HUES6 (cell line): ENCODE measurements around the gene RPA1.

Experiments used
- H3K27ac ChIP-seq: 2 replicates; pipeline ENCODE4 v1.7.0; 2013; ENCODE audit warnings: low read depth, mild to moderate bottlenecking, low read length, inconsistent platforms
- H3K27me3 ChIP-seq: 2 replicates; pipeline ENCODE4 v1.6.1; 2013; ENCODE audit warnings: low read length; ENCODE audit not compliant: control insufficient read depth, insufficient read depth
- H3K36me3 ChIP-seq: 2 replicates; pipeline ENCODE4 v1.6.1; 2013; ENCODE audit warnings: low read length; ENCODE audit not compliant: control insufficient read depth, insufficient read depth
- H3K4me1 ChIP-seq: 2 replicates; pipeline ENCODE4 v1.6.1; 2013; ENCODE audit warnings: low read length; ENCODE audit not compliant: control insufficient read depth, insufficient read depth
- H3K4me3 ChIP-seq: 2 replicates; pipeline ENCODE4 v1.5.1; 2013; ENCODE audit warnings: low read depth, low read length
- H3K9ac ChIP-seq: one replicate; pipeline ENCODE4 v1.6.1; 2013; ENCODE audit warnings: mild to moderate bottlenecking, low read length
- H3K9me3 ChIP-seq: 2 replicates; pipeline ENCODE4 v1.6.1; 2013; ENCODE audit warnings: low read depth, low read length; ENCODE audit not compliant: control insufficient read depth, insufficient read depth

The RPA1 gene

DNA sequence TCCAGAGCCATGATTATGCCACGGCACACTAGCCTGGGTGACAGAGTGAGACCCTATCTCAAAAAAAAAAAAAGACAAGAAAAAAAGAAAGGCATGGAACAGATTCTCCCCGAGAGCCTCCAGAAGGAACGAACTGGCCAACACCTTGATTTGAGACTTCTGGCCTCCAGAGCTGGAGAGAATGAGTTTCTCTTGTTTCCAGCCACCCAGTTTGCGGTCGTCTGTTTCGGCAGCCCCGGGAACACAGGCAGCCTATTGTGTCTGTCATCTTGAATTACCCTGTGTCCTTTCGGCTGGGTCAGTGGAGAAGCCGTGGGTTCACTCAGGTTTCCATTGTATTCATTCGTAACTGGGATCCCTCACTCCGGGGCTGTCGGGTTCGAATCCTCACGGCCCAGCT lies 83.9 kb downstream of the RPA1 start:
- H3K4me3 ChIP-seq = no peak overlapping the region
- H3K27me3 ChIP-seq = peaks cover 75% of the 10 kb centered on the region
- no peak overlapping the region for H3K9ac ChIP-seq
- no peak overlapping the region for H3K27ac ChIP-seq
- no peaks in the 10 kb centered on the region for H3K9me3 ChIP-seq
- no peaks in the 10 kb centered on the region for H3K36me3 ChIP-seq
- peaks cover 3% of the 10 kb centered on the region; the same call in 1 of the 2 replicates for H3K4me1 ChIP-seq

DNA sequence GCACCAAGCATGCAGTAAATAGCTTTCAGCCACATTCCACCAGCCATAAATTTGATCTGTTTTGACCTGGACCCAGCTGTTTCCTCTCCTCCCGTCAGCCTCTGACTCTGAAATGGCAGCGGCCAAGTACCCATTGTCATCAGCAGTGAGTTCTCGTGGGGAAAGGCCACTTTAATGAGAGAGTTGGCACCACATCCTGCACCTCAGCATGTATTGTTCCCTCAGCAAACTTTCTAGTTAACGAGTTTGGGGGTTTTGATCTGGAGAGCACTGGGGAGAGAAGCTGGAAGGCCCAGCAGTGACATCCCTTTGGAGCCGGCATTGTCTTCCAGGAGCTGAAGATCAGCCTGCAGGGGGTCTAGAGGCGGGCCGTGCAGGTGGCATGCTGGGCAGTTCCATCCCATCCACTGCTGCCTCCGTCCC lies 84.9 kb downstream of the RPA1 start:
- Histone ChIP-seq H3K27ac (no peak overlapping the region), H3K4me1 (peaks cover 3% of the 10 kb centered on the region; the same call in 1 of the 2 replicates), H3K9ac (no peak overlapping the region), H3K36me3 (no peaks in the 10 kb centered on the region), H3K4me3 (no peak overlapping the region), H3K27me3 (peaks cover 65% of the 10 kb centered on the region), H3K9me3 (no peaks in the 10 kb centered on the region)

- H3K9me3 ChIP-seq = no peaks in the 10 kb centered on the region
- no peaks in the 10 kb centered on the region for H3K36me3 ChIP-seq
- H3K27ac ChIP-seq = no peak overlapping the region
- H3K27me3 ChIP-seq = peaks cover 53% of the 10 kb centered on the region
- no peak overlapping the region for H3K9ac ChIP-seq
- no peak overlapping the region for H3K4me3 ChIP-seq
- peaks cover 3% of the 10 kb centered on the region; the same call in 1 of the 2 replicates for H3K4me1 ChIP-seq
Observed at GRCh38 chr17:1915889-1916288, 86.1 kb downstream of the RPA1 start.

- Histone ChIP-seq H3K36me3 (no peaks in the 10 kb centered on the region), H3K9me3 (no peaks in the 10 kb centered on the region), H3K4me1 (peaks cover 3% of the 10 kb centered on the region; the same call in 1 of the 2 replicates), H3K27ac (no peak overlapping the region), H3K9ac (no peak overlapping the region), H3K4me3 (no peak overlapping the region), H3K27me3 (peaks cover 49% of the 10 kb centered on the region)
Observed at GRCh38 chr17:1916316-1916715, 86.5 kb downstream of the RPA1 start.

- H3K9me3 ChIP-seq = no peaks in the 10 kb centered on the region
- H3K27ac ChIP-seq = no peak overlapping the region
- H3K4me1 ChIP-seq = peaks cover 3% of the 10 kb centered on the region; the same call in 1 of the 2 replicates
- no peak overlapping the region for H3K4me3 ChIP-seq
- H3K36me3 ChIP-seq = no peaks in the 10 kb centered on the region
- no peak overlapping the region for H3K9ac ChIP-seq
- peaks cover 41% of the 10 kb centered on the region for H3K27me3 ChIP-seq
Observed at GRCh38 chr17:1916963-1917715, 87.3 kb downstream of the RPA1 start.

- Histone ChIP-seq H3K4me3 (no peak overlapping the region), H3K27me3 (peaks cover 29% of the 10 kb centered on the region), H3K9ac (no peak overlapping the region), H3K9me3 (no peaks in the 10 kb centered on the region), H3K4me1 (peaks cover 3% of the 10 kb centered on the region; the same call in 1 of the 2 replicates), H3K27ac (no peak overlapping the region), H3K36me3 (no peaks in the 10 kb centered on the region)
Observed at GRCh38 chr17:1918346-1919162, 88.7 kb downstream of the RPA1 start.

DNA sequence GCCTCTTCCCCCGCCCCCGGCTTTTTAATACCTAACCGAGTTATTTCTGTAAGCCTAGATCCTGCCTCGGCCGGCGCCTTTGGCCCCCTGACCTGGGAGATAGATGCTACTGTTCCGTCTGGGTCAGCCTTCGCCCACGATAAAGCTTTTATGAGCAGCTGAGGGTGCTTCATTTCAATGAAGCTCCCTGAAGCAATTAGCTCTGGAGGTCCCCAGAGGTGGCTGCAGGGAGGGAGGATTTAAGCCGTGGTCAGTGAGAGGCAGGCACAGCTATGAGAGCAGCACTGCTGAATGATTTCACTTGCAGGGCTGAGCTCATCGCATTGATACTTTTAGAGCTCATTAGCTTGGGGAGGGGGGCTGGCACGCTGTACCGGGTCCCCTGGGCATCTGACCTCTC lies 89.4 kb downstream of the RPA1 start:
- H3K4me3 ChIP-seq = no peak overlapping the region
- peaks cover 24% of the 10 kb centered on the region for H3K27me3 ChIP-seq
- H3K27ac ChIP-seq = no peak overlapping the region
- H3K9me3 ChIP-seq = no peaks in the 10 kb centered on the region
- no peaks in the 10 kb centered on the region for H3K36me3 ChIP-seq
- H3K9ac ChIP-seq = no peak overlapping the region
- peaks cover 3% of the 10 kb centered on the region; the same call in 1 of the 2 replicates for H3K4me1 ChIP-seq

DNA sequence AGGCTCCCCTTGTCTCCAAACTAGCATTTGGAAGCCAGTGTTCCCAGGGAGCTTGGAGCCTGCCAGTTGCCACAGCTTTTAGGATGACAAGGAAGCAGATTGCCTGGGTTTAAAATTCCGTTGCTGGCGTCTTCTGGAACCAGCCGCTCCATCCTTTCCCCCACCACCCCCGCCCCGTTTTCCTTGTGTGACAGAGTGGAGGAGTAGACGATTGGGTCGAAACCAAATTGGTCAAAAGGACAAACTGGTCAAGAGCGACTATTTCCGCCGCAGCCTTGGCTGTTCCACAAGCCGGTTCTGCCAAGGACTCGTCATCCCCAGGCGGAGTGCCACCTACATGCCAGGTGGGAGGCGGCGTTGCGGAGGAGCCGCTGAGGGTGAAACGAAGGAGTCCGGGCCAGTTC lies 91.1 kb downstream of the RPA1 start:
- Histone ChIP-seq H3K27me3 (peaks cover 15% of the 10 kb centered on the region), H3K4me1 (no peaks in the 10 kb centered on the region), H3K4me3 (no peak overlapping the region), H3K9me3 (no peaks in the 10 kb centered on the region), H3K27ac (no peak overlapping the region), H3K9ac (no peak overlapping the region), H3K36me3 (no peaks in the 10 kb centered on the region)

- no peaks in the 10 kb centered on the region for H3K36me3 ChIP-seq
- H3K9ac ChIP-seq = no peak overlapping the region
- peaks cover 7% of the 10 kb centered on the region; the same call in 1 of the 2 replicates for H3K4me1 ChIP-seq
- no peak overlapping the region for H3K27ac ChIP-seq
- H3K4me3 ChIP-seq = no peak overlapping the region
- peaks cover 20% of the 10 kb centered on the region for H3K27me3 ChIP-seq
- H3K9me3 ChIP-seq = no peaks in the 10 kb centered on the region
Observed at GRCh38 chr17:1928976-1929375, 99.2 kb downstream of the RPA1 start.

DNA sequence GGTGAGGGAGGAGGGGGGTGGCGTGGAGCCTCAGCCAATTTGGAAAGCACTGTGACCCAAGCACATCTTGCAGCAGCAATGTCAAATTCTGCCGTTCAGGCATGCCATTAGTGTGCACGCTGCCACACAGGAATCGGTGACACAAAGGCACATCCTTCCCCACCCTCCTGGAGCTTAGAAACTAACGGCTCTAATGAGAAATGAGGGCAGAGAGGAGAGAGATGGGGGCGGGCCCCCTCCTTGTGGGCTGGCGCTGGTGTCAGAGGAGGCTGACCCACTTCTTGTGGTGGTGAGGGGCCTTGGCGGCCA lies 100.5 kb downstream of the RPA1 start:
- H3K9ac ChIP-seq = no peak overlapping the region
- no peaks in the 10 kb centered on the region for H3K9me3 ChIP-seq
- no peaks in the 10 kb centered on the region for H3K36me3 ChIP-seq
- H3K27ac ChIP-seq = no peak overlapping the region
- peaks cover 7% of the 10 kb centered on the region; the same call in 1 of the 2 replicates for H3K4me1 ChIP-seq
- peaks cover 20% of the 10 kb centered on the region for H3K27me3 ChIP-seq
- no peak overlapping the region for H3K4me3 ChIP-seq
